Fibroblast of lung (primary cell): Measurements from ENCODE around the gene KIF17. TPM values are rescaled to one million over a fixed set of nuclear protein-coding genes. Genes with fewer than 3 reads are reported as not detected.

ENCODE experiments used
- DNase-seq, 2 donors: peaks; one replicate each; pipeline versions ENCODE4 v3.0.0 to v3.0.0-alpha.2; 2010; ENCODE audit warnings: low read depth in 2 of 2
- H2AFZ ChIP-seq: 2 replicates; pipeline ENCODE4 v1.5.1; 2012; ENCODE audit warnings: low read length, control low read depth, inconsistent platforms
- H3K27ac ChIP-seq: 2 replicates; pipeline ENCODE4 v1.5.1; 2011; ENCODE audit warnings: low read length, control low read depth; ENCODE audit not compliant: insufficient read depth
- H3K27me3 ChIP-seq: 2 replicates; pipeline ENCODE4 v1.5.1; 2011; ENCODE audit warnings: mild to moderate bottlenecking, low read length; ENCODE audit not compliant: control insufficient read depth, insufficient read depth
- H3K36me3 ChIP-seq: 2 replicates; pipeline ENCODE4 v1.5.1; 2011; ENCODE audit warnings: low read length; ENCODE audit not compliant: control insufficient read depth, insufficient read depth
- H3K4me1 ChIP-seq: 2 replicates; pipeline ENCODE4 v1.5.1; 2011; ENCODE audit warnings: low read length; ENCODE audit not compliant: control insufficient read depth, insufficient read depth; ENCODE audit errors: extremely low read depth
- H3K4me2 ChIP-seq: 2 replicates; pipeline ENCODE4 v1.5.1; 2011; ENCODE audit warnings: low read length, control low read depth; ENCODE audit not compliant: insufficient read depth; ENCODE audit errors: extremely low read depth
- H3K4me3 ChIP-seq, 4 experiments: fragments of 200-600 bp in 1 of 4; sonication (generic) in 1 of 4; replicated peaks in 1 of 4; 2 replicates each; pipeline ENCODE4 v1.5.1; 2011 to 2016; ENCODE audit warnings: low read length in 4 of 4, low read depth in 3 of 4, mild to moderate bottlenecking in 3 of 4, control low read depth in 2 of 4, inconsistent platforms in 1 of 4, mixed read lengths in 1 of 4; ENCODE audit not compliant: insufficient read depth in 1 of 4; ENCODE audit errors: control extremely low read depth in 1 of 4
- H3K79me2 ChIP-seq: 2 replicates; pipeline ENCODE4 v1.5.1; 2012; ENCODE audit warnings: mild to moderate bottlenecking, low read length, inconsistent platforms; ENCODE audit not compliant: control insufficient read depth, insufficient read depth
- H3K9ac ChIP-seq: 2 replicates; pipeline ENCODE4 v1.5.1; 2011; ENCODE audit warnings: mild to moderate bottlenecking, low read length, control low read depth; ENCODE audit not compliant: insufficient read depth
- H3K9me3 ChIP-seq: 2 replicates; pipeline ENCODE4 v1.5.1; 2012; ENCODE audit warnings: low read depth, low read length; ENCODE audit not compliant: control insufficient read depth, insufficient read depth
- H4K20me1 ChIP-seq: 2 replicates; pipeline ENCODE4 v1.5.1; 2011; ENCODE audit warnings: low read length; ENCODE audit not compliant: control insufficient read depth, insufficient read depth; ENCODE audit errors: extremely low read depth
- EZH2 ChIP-seq: IDR thresholded peaks from 2 replicates; pipeline ENCODE4 v1.5.1; 2012; ENCODE audit warnings: low read length, control low read depth, mild to moderate bottlenecking; ENCODE audit errors: missing control alignments
- polyA plus RNA-seq, 2 donors: library from polyadenylated mRNA; depleted of rRNA in 1 of 2; stranded (reverse) in 1 of 2; unstranded in 1 of 2; fragments of >200 nt; gene quantifications; 2 replicates each; pipeline ENCODE4 v1.2.1, GENCODE V29; 2011 to 2012; ENCODE audit warnings: missing spikeins in 1 of 2
- total RNA-seq: library from RNA; depleted of rRNA; stranded (reverse); fragments of >200 nt; gene quantifications from 2 replicates; pipeline ENCODE4 v1.2.1, GENCODE V29; 2014
- TF ChIP-seq, protein P1 (sequence below), 2 donors: IDR thresholded peaks in 1 of 2; conservative IDR thresholded peaks in 1 of 2; 1 replicate in 1 of 2; 2 replicates in 1 of 2; pipeline ENCODE4 v1.5.1; 2011 to 2012; ENCODE audit warnings: low read length in 2 of 2, control low read depth in 1 of 2, inconsistent platforms in 1 of 2, low read depth in 1 of 2, mild to moderate bottlenecking in 1 of 2

KIF17 gene
- total and polyA plus RNA-seq, 2 donors (not counting 1 experiment from before 2014, with no cell fraction given): 1.8 to 3.0 TPM

DNA sequence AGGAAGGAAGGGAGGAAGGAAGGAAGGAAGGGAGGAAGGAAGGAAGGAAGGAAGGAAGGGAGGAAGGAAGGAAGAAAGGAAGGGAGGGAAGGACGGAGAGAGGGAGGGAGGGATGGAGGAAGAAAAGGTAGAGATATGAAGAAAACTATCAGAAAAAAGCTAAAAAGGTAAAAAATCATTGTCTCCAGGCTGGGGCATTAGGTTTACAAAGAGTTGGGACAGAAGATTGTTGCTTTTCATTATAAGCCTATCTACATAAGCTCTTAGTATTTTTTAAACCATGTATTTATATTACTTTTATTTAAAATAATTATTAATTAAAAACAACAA, 91.7 kb downstream of the KIF17 start:
- no peaks in the 10 kb centered on the region for H3K79me2 ChIP-seq
- no peaks in the 10 kb centered on the region for H3K4me1 ChIP-seq
- no peak for TF ChIP-seq EZH2
- TF ChIP-seq, protein P1, sequence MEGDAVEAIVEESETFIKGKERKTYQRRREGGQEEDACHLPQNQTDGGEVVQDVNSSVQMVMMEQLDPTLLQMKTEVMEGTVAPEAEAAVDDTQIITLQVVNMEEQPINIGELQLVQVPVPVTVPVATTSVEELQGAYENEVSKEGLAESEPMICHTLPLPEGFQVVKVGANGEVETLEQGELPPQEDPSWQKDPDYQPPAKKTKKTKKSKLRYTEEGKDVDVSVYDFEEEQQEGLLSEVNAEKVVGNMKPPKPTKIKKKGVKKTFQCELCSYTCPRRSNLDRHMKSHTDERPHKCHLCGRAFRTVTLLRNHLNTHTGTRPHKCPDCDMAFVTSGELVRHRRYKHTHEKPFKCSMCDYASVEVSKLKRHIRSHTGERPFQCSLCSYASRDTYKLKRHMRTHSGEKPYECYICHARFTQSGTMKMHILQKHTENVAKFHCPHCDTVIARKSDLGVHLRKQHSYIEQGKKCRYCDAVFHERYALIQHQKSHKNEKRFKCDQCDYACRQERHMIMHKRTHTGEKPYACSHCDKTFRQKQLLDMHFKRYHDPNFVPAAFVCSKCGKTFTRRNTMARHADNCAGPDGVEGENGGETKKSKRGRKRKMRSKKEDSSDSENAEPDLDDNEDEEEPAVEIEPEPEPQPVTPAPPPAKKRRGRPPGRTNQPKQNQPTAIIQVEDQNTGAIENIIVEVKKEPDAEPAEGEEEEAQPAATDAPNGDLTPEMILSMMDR (conservative IDR thresholded peaks at IDR 0.05 in 1 of 2, IDR thresholded peaks at IDR 0.05 in 1 of 2; ENCODE audit: low read depth in 1 of 2, low read length in 2 of 2): no peak
- H3K9ac ChIP-seq: no peak overlapping the region
- H3K4me3 ChIP-seq: no peak overlapping the region
- H2AFZ ChIP-seq: no peak overlapping the region
- no peak for DNase-seq
- no peak overlapping the region for H3K27ac ChIP-seq
- no peaks in the 10 kb centered on the region for H4K20me1 ChIP-seq
- no peaks in the 10 kb centered on the region for H3K27me3 ChIP-seq
- H3K9me3 ChIP-seq: no peaks in the 10 kb centered on the region
- H3K4me2 ChIP-seq: no peak overlapping the region
- H3K36me3 ChIP-seq: no peaks in the 10 kb centered on the region

DNA sequence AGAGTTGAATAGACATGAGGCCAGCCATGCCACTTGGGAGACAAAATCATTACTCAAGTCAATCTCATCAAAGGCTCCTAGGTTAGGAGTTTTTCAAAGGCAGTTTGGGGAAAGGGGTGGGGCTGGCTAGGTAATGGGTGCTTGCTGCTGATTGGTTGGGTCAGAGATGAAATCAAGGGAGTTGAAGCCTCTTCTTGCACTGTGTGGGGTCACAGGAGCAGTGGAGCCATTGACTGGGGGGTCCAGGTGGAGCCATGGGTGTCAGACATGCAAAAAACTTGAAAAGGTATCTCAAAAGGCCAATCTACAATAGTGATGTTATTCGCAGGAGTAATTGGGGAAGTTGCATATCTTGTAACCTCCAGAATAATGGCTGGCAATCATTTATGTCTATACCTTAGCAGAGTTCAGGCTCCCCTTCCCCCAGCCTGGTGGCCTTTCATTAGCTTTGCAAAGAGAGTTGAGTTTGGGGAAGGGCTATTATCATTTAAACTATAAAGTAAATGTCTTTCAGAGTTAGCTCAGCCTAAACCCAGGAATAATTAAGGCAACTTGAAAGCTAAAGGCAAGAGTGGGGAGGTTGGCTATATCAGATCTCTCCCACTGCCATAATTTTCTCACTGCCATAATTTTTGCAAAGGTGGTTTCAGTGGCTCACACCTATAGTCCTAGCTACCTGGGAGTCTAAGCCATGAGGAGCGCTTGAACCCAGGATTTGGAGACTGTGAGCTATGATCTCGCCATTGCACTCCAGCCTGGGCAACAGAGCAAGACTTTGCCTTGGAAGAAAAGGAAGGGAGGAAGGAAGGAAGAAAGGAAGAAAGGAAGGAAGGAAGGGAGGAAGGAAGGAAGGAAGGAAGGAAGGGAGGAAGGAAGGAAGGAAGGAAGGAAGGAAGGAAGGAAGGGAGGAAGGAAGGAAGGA, 92.4 kb downstream of the KIF17 start:
- no peaks in the 10 kb centered on the region for H3K4me1 ChIP-seq
- TF ChIP-seq, protein P1 (conservative IDR thresholded peaks at IDR 0.05 in 1 of 2, IDR thresholded peaks at IDR 0.05 in 1 of 2; ENCODE audit: low read depth in 1 of 2, low read length in 2 of 2): no peak
- no peak for TF ChIP-seq EZH2
- no peak overlapping the region for H2AFZ ChIP-seq
- H3K4me2 ChIP-seq: no peak overlapping the region
- DNase-seq: no peak
- H3K9ac ChIP-seq: no peak overlapping the region
- no peaks in the 10 kb centered on the region for H3K9me3 ChIP-seq
- H3K36me3 ChIP-seq: no peaks in the 10 kb centered on the region
- H3K4me3 ChIP-seq: no peak overlapping the region
- no peaks in the 10 kb centered on the region for H4K20me1 ChIP-seq
- no peak overlapping the region for H3K27ac ChIP-seq
- H3K79me2 ChIP-seq: no peaks in the 10 kb centered on the region
- H3K27me3 ChIP-seq: no peaks in the 10 kb centered on the region

DNA sequence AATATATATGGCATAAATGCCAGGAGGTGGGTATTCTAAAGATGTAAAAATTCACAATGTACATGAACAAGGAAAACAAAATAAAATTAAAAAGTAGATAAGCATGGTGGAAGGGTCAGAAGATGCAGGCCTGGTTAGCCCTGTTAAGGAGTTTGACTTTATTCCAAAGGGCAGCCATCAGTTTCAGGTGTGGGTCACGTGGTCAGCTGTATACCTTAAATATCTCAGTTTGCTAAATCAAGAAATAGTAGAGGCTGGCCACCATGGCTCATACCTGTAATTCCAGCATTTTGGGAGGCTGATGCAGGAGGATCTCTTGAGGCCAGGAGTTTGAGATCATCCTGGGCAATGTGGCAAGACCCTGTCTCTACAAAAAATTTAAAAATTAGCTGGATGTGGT, 93.1 kb downstream of the KIF17 start:
- H3K4me3 ChIP-seq: no peak overlapping the region
- no peak overlapping the region for H2AFZ ChIP-seq
- H3K27ac ChIP-seq: no peak overlapping the region
- no peak for DNase-seq
- H3K36me3 ChIP-seq: no peaks in the 10 kb centered on the region
- H3K79me2 ChIP-seq: no peaks in the 10 kb centered on the region
- no peaks in the 10 kb centered on the region for H3K27me3 ChIP-seq
- H3K4me1 ChIP-seq: no peaks in the 10 kb centered on the region
- H3K9me3 ChIP-seq: no peaks in the 10 kb centered on the region
- TF ChIP-seq, protein P1 (conservative IDR thresholded peaks at IDR 0.05 in 1 of 2, IDR thresholded peaks at IDR 0.05 in 1 of 2; ENCODE audit: low read depth in 1 of 2, low read length in 2 of 2): no peak
- no peak for TF ChIP-seq EZH2
- H3K9ac ChIP-seq: no peak overlapping the region
- no peaks in the 10 kb centered on the region for H4K20me1 ChIP-seq
- no peak overlapping the region for H3K4me2 ChIP-seq
